ENCODE measurements around the gene CD83. TPM values are rescaled to one million over a fixed set of nuclear protein-coding genes. Genes with fewer than 3 reads are reported as not detected.

CD83 gene
- total RNA-seq, 1 experiment from 2014 or later, result 7.0 TPM

- H4K5ac ChIP-seq (ENCODE audit: insufficient read length, low read depth, low read length), result no peak overlapping the region
- Mint-ChIP-seq H3K36me3 (ENCODE audit: insufficient read depth in 1 of 3, low read depth in 3 of 3) (peaks cover 0 to 31% (median 13%) of the 10 kb centered on the region in 3 experiments; a peak in 4 of 7 replicates), H3K4me1 (no peaks in the 10 kb centered on the region), H3K27ac (no peak overlapping the region), H3K27me3 (ENCODE audit: low read depth) (peaks cover 7% of the 10 kb centered on the region), H3K9me3 (peaks cover 31 to 32% of the 10 kb centered on the region in 2 experiments), H3K4me3 (no peak overlapping the region)
- no peak overlapping the region for H3K4ac ChIP-seq (ENCODE audit: low read depth, low read length)
- H2AFZ ChIP-seq (ENCODE audit: low read length), result no peak overlapping the region
- no peak overlapping the region for H3K23ac ChIP-seq (ENCODE audit: insufficient read length, low read depth, low read length)
- H3K56ac ChIP-seq (ENCODE audit: insufficient read length, low read depth, low read length), result no peak overlapping the region
- H3K9me3 ChIP-seq (ENCODE audit: control insufficient read depth, low read depth, low read length), result peaks cover 8% of the 10 kb centered on the region
- no peak overlapping the region for H2BK20ac ChIP-seq (ENCODE audit: low read depth, low read length, poor library complexity, severe bottlenecking)
- no peak overlapping the region for H3K27ac ChIP-seq (ENCODE audit: insufficient read length, low read depth, low read length)
- no peak for DNase-seq
- no peak overlapping the region for H4K91ac ChIP-seq (ENCODE audit: insufficient read length, low read depth, low read length)
- H3K79me2 ChIP-seq (ENCODE audit: insufficient read depth, low read length), result no peaks in the 10 kb centered on the region
- no peak for TF ChIP-seq CTCF (conservative IDR thresholded peaks at IDR 0.05)
- H2AK5ac ChIP-seq (ENCODE audit: insufficient read length, low read length), result no peak overlapping the region
- H3K4me2 ChIP-seq (ENCODE audit: insufficient read depth, insufficient read length, low read length), result no peak overlapping the region
- no peaks in the 10 kb centered on the region for H3K23me2 ChIP-seq (ENCODE audit: insufficient read length, low read depth, low read length, poor library complexity, severe bottlenecking)
- no peak overlapping the region for H3T11ph ChIP-seq (ENCODE audit: low read length)
- no peak overlapping the region for H3K9ac ChIP-seq (ENCODE audit: extremely low read depth, insufficient read length, low read length)
- no peak overlapping the region for H2BK15ac ChIP-seq (ENCODE audit: low read depth, low read length)
- H2BK5ac ChIP-seq (ENCODE audit: insufficient read length, low read length), result no peak overlapping the region
- no peaks in the 10 kb centered on the region for H4K20me1 ChIP-seq (ENCODE audit: control insufficient read depth, insufficient read depth, insufficient read length)
- no peak overlapping the region for H4K8ac ChIP-seq (replicated peaks; ENCODE audit: insufficient read length, low read depth, low read length)
- no peaks in the 10 kb centered on the region for H3K4me1 ChIP-seq (ENCODE audit: insufficient read depth, low read length)
- no peak overlapping the region for H3K14ac ChIP-seq (ENCODE audit: insufficient read depth, low read length)
- no peak overlapping the region for H2BK12ac ChIP-seq (ENCODE audit: insufficient read length, low read depth, low read length)
- H3K79me1 ChIP-seq (ENCODE audit: insufficient read depth, low read depth, low read length, poor library complexity, severe bottlenecking), result no peaks in the 10 kb centered on the region
- no CpG with 5 or more reads among the region's 3 CpGs for WGBS (ENCODE audit: extremely low coverage, insufficient read length, low lambda C conversion rate)
- no peak overlapping the region for H3K18ac ChIP-seq (ENCODE audit: insufficient read length, low read depth, low read length)
- H3K27me3 ChIP-seq (ENCODE audit: insufficient read depth, low read length), result no peaks in the 10 kb centered on the region
- H2BK120ac ChIP-seq (ENCODE audit: low read depth, low read length, poor library complexity, severe bottlenecking), result no peak overlapping the region
Observed at GRCh38 chr6:14170128-14170527, 52.6 kb downstream of the CD83 start.
